HG03521 (cell line): ENCODE results near the gene AMBP.

Experiments
- ATAC-seq: cut with Tn5 transposase; IDR thresholded peaks from one replicate; pipeline ENCODE4 v1.9.1; 2021; ENCODE audit warnings: mild to moderate bottlenecking, moderate library complexity; ENCODE audit not compliant: unreplicated experiment

Gene AMBP

DNA sequence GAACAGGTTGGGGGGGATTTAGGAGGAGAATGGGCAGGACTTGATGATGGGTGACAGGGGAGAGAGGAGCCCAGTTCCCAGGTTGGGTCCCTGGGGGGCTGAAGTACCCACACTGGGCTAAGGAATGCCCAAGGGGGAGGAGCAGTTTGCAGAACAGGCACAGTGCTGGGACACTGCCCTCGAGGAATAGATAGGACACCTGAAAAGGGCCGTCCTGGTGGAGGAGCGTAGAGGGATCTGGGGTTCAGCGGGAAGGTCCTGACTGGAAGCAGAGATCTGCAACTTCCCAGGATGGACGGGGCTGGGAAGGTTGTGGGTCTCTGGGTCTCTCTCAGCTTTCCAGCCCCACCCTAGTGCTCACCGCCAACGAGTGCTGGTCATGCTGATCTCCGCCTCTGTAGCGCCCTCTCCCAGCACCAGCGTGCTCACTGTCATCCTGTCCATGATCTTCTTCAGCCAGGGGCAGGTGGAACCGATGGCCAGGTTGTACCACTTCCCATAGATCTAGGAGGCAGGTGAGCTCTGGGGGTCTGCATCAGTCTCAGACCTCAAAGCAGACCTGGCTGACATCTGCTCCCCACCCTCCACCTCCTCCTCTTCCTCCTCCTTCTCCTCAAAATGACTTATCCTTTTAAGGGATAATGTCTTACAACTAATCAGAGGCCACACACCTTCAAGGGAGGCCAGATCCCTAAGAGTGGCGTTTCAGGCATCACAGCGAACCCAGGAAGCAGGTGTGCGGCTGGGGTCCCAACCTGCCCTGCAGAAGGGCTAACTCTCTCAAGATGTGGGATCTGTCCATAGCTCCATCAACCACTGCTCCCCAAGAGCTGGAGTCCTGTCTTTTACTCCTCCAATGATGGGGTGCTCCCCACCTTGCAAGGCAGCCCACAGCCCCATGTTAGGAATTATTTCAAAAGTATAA, 1.6 kb downstream of the AMBP start:
- ATAC-seq = no peak

DNA sequence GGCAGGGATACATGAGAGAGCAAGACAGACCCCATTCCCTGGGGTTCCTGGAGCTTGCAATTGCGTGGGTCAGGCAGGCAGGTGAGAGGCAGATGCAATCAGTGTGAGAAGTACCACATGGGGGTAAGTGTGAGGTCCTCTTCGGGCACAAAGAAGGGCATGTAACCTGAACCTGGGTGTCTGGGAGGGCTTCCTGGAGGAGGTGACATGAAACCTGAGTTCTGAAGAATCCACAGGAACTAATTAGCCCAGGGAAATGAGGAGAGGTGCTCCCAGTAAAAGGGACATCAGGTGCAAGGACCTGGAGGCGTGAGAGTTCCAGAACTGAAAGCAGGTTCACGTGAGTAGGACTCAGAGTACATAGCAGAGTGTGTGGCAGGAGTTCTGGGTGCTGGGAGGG, 2.5 kb downstream of the AMBP start:
- no peak for ATAC-seq

DNA sequence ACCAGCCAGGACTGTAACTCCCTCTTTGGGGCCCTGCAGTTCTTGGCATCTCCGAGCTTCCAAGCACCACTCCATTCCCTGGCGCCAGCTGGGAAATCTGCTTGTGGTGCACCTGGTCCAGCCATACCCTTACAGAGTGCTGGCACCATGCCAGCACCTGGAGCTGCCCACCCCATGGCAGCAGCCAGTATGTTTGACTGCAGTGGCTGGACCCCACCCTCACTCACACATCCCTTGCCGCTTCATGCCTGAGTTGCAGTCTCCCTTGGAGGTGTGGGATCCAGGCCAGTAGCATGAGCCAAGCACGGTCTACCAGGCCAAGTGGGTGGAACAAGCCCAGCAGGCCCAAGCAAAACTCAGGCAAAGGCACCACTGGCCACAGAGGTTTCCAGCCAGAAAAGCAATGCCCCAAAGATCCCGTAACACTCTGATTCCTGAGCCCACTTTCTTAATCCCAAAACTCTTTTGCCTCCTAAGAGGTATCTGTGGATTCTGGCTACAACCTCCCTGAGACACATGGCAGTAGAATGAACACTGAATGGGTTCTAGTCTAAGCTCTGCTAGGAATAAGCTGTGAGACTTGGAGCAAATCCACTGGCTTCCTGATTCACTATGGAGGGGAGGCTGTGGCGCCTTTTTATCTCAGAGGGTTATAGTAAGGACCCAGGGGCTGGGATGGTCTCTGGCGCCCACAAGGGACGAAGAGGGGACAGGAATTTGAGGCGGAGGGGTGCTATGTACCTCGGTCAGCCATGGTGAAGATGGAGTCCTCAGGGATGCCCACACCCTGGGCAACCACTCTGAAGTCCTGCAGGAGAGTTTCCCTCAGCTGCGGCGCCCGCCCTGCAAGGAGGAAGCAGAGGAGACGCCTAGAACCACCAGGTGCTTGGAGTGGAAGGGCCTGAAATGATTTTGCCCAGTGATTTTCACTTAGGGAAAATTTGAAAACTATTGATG, 5.6 kb downstream of the AMBP start:
- ATAC-seq = no peak

DNA sequence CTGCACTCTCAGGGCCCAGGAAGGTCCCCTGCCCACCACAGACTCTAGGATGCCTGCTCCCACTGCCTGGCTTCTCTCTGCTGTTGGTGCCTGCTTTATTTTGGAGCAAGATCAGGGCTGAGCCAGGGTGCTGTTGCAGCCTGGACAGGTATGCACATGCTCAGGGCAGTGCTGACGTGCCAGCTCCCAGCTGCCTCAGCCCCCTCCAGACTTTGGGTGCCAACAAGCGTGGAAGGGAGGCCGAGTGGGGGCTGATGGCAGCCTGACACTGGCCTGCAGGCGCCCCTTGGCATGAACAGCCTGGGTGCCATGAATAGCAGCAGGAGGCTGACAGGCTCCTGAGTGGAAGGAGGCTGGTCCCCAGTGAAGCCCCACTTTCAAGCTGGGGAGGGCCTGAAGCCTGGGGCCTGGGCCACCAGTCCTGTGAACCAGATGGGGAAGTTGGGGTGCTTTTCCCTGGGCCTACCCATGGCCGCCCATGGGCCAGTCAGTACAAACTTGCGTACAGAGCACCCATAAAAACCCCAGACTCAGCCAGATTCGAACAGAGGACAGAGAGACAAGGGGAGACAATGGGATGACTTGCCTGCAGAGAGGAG, 6.8 kb downstream of the AMBP start:
- no peak for ATAC-seq

DNA sequence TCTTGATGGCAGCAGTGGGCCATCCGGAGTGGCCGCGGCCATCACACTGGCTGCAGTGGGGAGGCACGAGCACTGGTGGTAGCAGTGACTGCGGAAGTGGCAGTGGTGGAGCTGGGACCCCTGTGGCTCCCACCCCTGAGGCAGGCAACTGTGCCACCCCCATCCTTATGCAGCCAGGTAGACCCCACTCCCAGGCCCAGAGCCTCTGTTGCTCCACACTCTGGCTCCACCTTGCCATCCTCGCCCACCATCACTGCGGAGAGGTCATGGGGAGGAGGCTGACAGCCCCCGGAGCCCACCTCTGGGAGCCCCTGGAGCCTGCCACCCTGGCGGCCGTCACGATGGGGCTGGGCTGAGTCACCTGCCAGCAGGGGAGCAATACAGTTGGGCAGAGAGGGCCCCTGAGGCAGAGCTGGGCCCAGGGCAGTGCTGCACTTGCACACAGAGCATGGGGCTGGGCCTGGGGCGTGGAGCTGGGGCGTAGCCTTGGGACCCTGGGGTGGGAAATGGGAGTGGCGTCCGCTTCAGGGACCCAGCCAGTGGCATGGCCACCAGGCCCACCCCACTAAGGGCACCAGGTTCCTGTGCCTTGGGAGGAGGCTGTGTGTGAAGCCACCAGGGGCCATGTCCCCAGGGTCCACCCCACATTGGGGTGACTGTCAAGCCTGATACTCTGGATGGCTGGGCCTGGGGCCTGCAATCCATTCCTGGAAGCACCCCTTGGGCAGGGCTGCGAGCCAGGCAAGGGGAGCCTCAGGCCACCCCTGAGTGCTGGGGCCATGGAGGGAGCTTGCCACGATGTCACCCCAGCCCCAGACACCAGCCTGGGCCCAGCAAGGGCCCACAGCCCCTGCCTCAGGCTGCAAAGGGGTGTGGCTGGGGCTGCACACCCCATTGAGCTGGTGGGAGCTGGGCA, 7.7 kb downstream of the AMBP start:
- no peak for ATAC-seq

DNA sequence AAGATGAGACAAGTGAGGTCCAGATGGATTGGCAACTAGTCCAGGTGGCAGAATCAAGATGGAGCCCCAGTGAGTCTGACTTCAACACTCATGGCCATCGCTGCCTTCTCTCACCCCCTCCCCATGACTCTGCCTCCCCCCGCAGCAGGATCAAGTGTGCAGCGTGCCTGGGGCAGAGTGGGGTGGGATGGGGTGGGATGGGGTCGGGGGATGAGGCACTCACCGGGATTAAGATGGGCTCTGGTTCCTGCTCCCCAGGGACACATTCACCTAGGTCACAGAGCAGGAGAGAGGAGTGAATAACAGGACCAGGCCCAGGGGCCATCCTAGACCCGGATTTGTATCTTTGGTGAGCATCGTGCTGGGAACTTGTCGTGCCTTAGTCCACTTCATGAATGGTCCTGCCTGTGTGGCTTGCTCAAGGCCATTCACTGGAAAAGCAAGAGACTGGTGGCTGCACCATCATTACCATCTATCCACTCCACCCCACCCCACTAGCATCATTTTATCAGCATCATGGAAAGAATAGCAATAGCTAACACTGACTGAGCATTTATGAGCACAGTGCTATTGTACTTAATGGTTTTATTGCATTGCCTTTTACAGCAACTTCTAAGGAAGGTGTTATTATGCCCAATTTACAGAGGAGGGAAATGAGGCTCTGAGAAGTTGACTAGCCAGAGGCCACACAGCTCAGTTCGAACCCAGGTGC, 8.5 kb downstream of the AMBP start:
- ATAC-seq = no peak

DNA sequence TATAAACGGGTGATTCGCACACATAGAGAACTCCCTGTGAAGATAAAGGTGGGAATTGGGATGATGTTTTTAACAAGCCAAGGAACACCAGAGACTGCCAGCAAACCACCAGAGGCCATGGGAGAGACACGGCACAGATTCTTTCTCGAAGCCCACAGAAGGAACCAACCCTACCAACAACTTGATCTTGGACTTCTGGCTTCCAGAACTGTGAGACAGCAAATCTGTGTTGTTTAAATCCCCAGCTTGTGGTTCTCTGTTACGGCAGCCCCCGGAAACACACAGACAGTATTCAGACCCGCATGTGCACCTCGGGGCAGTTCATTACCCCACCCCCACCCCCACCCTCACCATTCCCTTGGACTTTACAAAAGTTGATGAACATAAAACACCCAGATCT, 12.8 kb downstream of the AMBP start:
- no peak for ATAC-seq

DNA sequence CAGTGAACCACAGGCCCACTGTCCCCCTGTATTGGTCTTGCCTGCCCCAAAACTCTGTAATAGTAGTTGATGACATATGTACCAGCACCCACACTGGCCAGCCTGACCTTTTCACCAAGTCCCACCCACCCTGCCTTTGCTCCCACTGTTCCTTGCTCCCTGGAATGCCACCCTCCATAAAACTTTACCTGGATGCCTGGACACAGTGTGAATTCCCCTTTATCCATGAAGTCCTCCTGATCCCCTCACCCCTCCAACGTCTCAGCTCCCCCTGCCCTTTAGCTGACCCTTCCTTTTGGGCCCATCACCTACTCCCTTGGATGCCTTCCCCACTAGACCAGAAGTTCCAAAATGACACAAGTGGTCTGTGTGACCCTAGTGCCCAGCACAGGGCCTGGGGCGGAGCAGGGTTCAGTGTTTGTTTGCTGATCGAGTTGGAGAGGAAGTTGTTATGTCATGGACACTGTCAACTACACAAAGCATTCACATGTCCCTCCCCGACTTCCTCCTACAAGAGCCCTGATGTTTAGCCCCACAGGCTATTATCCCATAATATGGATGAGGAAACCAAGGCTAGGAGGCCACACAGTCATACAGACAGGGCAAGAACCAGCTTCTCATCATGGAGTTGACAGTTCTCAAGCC, 16.1 kb downstream of the AMBP start:
- no peak for ATAC-seq

DNA sequence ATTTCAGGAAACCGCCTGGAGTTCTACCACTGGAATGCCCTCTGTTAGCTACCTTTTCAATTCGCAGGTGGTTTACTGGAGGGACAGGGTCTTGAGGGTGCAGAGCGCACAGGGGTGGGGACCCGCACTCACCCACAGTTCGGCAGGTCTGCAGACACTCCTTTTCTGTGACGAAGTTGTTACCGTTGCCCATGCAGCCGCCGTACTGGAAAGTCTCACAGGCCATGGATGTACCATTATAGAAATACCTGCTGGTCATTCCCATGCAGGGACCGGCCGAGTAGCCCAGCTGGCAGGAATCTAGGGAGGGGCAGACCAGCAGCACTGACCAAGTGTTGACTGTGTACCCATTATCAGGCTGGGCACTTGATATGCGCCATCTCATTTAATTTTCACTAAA, 16.8 kb downstream of the AMBP start:
- no peak for ATAC-seq

DNA sequence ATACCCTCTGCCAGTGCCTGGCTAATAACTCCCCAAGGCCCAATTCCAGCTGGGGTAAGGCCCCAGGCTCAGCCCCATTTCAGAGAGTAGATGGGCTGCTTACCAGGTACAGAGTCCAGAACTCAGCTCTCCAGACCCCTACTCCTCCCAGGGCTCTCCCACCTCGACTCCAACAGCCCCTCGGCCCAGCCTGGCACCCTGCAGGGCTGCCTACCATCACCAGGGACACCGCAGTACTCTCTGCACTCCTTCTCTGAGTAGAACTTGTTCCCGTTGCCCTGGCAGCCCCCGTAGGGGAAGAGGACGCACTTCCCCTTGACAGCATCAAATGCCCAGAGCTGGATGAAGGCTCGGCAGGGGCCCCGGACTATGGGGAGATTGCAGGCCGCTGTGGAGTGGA, 17.4 kb downstream of the AMBP start:
- ATAC-seq = no peak

DNA sequence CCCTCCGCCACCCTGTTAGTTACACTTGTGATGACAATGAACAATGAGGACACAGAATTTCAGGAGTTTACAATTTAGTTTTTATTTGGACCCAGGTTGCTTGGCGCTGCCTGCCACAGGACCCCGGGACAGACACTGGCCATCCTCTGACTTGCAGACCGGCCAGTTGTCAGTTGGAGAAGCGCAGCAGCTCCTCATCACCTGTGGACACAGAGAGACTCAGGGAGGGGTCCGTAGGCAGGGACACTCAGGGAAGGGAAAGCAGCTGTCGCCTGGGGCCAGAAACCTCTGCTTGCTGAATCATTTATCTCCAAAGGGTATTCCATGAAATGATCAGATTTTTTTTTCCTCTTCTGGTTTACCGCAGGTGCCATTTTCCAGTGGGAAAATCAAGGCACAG, 18.0 kb downstream of the AMBP start:
- no peak for ATAC-seq

DNA sequence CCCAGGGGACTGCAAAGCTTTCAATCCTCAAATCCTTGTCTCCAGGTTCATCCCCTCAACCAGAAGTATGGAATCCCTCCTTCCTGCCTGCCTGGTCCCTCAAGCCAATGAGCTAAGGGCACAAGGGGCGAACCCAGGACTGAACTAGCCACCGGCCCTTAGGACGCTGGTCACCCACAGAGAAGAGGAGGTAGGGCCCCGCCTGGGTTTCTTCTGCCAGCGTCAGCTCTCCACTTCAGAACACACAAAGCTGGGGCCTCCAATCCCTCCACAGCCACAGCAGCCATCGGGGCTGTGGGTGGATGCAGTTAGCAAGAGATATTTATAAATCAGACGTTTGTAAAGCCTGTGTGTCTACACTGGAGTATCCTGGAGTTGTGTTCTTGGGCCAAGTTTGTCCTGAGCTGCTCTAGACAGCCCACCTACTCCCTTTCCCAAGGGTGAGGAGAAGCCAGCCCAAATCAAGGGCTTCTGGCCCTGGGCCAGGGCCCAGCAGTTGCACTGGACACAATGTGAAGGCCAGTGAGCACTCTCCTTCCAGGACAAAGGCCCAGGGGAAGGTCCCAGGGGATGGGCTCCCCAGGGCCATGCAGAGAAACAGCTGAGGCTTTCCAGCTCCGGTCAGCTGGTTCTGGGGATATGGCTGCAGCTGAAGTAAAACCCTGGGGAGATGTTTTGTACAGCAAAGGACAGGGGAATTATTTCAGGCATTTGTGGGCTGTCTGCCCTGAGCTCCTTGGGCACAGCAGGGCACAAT, 18.9 kb downstream of the AMBP start:
- ATAC-seq = no peak

DNA sequence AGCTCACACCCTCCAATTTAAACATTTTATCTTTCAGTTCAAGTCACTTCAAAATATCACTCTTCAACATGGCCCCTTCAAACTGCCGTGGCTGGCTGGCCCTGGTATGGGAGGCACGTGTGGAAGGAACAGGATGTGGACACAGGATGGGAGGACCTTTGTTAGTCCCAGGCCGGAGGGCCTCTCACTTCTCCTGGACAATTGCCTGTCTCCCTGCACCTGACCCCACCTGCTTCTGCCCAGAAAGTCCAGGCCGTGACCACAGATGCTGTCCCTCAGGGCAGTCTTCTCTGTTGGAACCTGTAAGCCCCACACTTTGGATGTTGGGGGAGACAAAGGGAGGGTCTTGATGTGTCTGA, 19.4 kb downstream of the AMBP start:
- ATAC-seq = no peak

DNA sequence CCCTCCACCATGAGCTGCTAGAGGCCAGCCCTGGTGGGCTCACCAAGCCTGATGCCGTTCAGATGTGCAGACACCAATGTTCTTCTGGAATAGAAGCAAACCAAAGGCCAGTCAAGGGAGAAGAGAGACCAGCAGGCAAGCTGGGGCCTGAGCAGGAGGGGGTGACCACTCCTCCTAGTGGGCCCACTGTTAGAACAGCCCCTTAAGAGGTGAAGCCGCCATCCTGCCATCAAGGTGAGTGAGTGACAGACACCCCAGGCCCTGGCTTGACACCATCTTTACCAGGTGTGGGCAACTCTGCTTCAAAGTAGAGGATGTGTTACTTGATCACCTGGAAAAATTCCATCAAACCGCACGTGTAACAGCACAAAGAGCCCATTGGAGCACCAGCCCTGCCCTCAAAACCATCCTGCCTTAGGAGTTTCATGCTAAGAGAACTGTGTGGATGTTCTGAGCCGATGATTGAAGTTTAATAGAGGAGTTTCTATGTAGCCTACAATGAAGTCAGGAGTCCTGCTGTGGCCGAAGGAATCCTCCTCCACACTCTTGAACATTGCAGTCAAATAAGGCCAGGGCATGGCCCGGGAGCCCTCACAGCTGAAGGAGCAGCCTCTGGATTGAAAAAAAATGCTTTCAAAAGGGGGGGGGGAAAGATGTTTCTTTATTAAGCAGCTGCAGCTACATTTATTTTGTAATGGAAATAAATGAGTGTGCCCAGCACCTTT, 20.8 kb downstream of the AMBP start:
- no peak for ATAC-seq

DNA sequence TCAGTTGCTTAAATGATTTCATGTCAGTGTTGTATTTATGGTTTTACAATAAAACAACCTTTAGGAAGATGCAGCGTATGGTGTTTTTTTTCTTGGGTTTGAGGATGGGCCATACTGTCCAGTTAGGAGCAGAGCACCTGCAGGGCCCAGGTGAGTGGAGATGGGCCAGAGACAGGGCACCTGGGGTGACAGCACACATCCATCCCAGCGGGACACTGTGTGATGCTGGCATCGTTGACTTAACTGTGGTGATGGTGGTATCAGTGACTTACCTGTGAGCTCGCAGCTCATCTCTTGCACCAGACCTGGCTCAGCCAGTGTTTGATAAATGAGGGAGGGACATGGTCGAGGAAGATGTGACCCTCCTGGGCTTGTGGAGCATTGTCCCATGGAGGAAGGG, 21.6 kb downstream of the AMBP start:
- ATAC-seq = no peak

DNA sequence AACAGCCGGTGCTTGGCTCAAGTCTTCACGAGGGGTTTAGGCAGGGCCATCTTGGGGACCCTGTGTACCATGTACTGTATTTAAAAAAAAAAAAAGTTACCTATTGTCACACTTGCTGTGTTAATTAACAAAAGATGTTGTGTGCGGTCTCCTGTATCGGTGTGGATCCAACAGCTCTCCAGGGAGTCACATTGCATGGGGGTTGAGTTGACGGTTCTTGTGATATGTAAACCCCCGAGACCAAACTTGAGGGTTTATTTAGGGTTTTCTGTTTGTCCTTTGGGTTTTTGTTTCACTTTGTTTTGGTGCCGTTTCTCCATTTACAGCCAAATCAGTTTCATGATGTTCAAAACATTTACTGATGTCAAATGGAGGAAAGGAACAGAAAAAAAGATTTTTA, 22.2 kb downstream of the AMBP start:
- ATAC-seq = no peak

DNA sequence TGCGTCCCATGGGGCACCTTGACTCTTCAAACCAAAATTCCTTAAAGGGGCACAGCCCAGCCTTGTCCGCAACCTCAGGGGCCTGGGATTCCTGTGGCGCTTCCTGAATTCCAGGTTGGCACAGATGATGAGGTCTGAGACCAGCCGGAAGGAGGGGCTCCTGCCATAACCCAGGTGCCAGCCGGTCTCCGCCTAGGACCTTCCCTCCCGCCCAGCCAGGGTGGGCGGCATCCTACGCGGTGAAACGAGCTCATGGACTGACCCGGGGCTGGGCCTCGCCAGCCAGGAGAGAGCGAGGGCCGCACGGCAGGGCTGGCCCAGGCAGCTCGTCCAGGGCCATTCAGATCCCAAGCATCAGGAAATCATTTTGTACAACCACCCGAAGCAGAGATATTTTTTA, 23.0 kb downstream of the AMBP start:
- ATAC-seq = no peak

DNA sequence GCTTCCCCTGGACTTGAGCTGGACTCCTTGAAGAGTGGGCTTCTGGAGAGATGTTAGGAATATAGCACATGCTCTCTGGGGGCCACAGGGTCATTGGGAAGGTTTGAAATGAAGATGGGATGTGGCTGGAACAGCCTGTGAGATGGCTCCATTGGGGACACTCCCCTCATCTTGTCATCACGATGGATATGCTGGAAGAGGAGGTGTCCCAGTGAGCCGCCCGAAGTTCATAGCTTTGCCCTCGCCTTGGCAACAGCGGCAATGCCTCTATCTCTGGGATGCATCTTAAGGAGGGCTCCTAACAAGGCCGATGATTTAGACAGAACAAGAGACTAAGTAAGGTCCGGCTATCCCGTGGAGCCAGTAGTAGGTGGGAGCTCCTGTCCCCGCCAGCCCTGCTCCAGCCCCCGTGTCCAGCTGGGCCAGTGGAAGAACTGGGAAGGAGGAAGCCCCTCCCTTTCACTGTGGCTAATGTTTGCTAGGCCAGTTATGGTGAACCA, 23.9 kb downstream of the AMBP start:
- ATAC-seq = no peak
